Cardiac ventricle fibroblast (primary cell): ENCODE results near the gene CCNT1. TPM values are rescaled to one million over a fixed set of nuclear protein-coding genes. Genes with fewer than 3 reads are reported as not detected.

Source experiments
- total RNA-seq: library from RNA; depleted of rRNA; stranded (reverse); fragments of >200 nt; gene quantifications from 2 replicates; pipeline ENCODE4 v1.2.3, GENCODE V29; 2015

The CCNT1 gene
- 12.4 and 23.1 TPM in 2 replicates for total RNA-seq

GRCh38 chr12:48716493-48717251 lies at the start of gene CCNT1:
CCNT1 (minus strand) TSS chr12:48716707; CDS start chr12:48716675, 32 bp downstream.

GRCh38 chr12:48681710-48682532 lies 34.6 kb downstream of the CCNT1 start, which contains the start of gene KANSL2:
KANSL2 (minus strand) TSS chr12:48682238; CDS start chr12:48681632, 606 bp downstream.

Other genes starting within 250 kb of the CCNT1 start
- gene ANP32D, start 244.1 kb downstream of the CCNT1 start, total RNA-seq, result not detected in 2 replicates
- gene C12orf54, start 234.2 kb downstream of the CCNT1 start, total RNA-seq, result not detected in 2 replicates
- gene OR8S1, start 191.1 kb downstream of the CCNT1 start, total RNA-seq, result not detected in 2 replicates
- not detected in 2 replicates for gene LALBA, start 146.7 kb downstream of the CCNT1 start, total RNA-seq
- 36.8 and 45.0 TPM in 2 replicates for gene KANSL2, start 34.5 kb downstream of the CCNT1 start, total RNA-seq
- gene ADCY6, start 72.4 kb upstream of the CCNT1 start, total RNA-seq, result 26.0 and 33.3 TPM in 2 replicates
- gene CACNB3, start 101.8 kb upstream of the CCNT1 start, total RNA-seq, result 12.8 and 20.7 TPM in 2 replicates
- 37.1 and 37.6 TPM in 2 replicates for gene DDX23, start 135.5 kb upstream of the CCNT1 start, total RNA-seq
- 0.39 TPM in 1 of 2 replicates, not detected in the other for gene RND1, start 149.2 kb upstream of the CCNT1 start, total RNA-seq
- gene FKBP11, start 208.8 kb upstream of the CCNT1 start, total RNA-seq, result 69.3 and 74.1 TPM in 2 replicates
- 45.7 and 82.1 TPM in 2 replicates for gene ARF3, start 240.8 kb upstream of the CCNT1 start, total RNA-seq